Glutamatergic neuron (in vitro differentiated cells): ENCODE data around the gene HSD17B2. TPM values are rescaled to one million over a fixed set of nuclear protein-coding genes. Genes with fewer than 3 reads are reported as not detected.
A peak's percentile ranks its signal among the peaks of the same experiment; 100 is the strongest.
"Not testable (repeated sequence)": the region's sequence is repeated elsewhere in the genome, so short reads cannot be mapped to it uniquely, and the experiment has no call there.

Source experiments
- DNase-seq: peaks from one replicate; pipeline ENCODE4 v3.0.0; 2022
- H3K27ac Mint-ChIP-seq: one replicate; pipeline ENCODE4 v1.8.0; 2020; ENCODE audit warnings: mild to moderate bottlenecking, mixed read lengths, inconsistent platforms; ENCODE audit not compliant: unreplicated experiment
- H3K27me3 Mint-ChIP-seq: one replicate; pipeline ENCODE4 v1.8.0; 2020; ENCODE audit warnings: mild to moderate bottlenecking, moderate library complexity, mixed read lengths, inconsistent platforms; ENCODE audit not compliant: unreplicated experiment
- H3K36me3 Mint-ChIP-seq: one replicate; pipeline ENCODE4 v1.8.0; 2020; ENCODE audit warnings: mild to moderate bottlenecking, mixed read lengths, inconsistent platforms; ENCODE audit not compliant: unreplicated experiment
- H3K4me1 Mint-ChIP-seq: one replicate; pipeline ENCODE4 v1.8.0; 2020; ENCODE audit warnings: mild to moderate bottlenecking, low read depth, mixed read lengths, inconsistent platforms; ENCODE audit not compliant: unreplicated experiment
- H3K4me3 Mint-ChIP-seq: one replicate; pipeline ENCODE4 v1.8.0; 2020; ENCODE audit warnings: mild to moderate bottlenecking, mixed read lengths, inconsistent platforms; ENCODE audit not compliant: unreplicated experiment
- H3K9me3 Mint-ChIP-seq: one replicate; pipeline ENCODE4 v1.8.0; 2020; ENCODE audit warnings: mild to moderate bottlenecking, moderate library complexity, mixed read lengths, inconsistent platforms; ENCODE audit not compliant: unreplicated experiment
- CTCF ChIP-seq: fragments of 200-600 bp; sonication (generic); IDR thresholded peaks from one replicate; pipeline ENCODE4 v1.5.0; 2021; ENCODE audit not compliant: partially characterized antibody, unreplicated experiment
- total RNA-seq: library from RNA; stranded (reverse); fragmentation: NEBNext Ultra II Directional; extraction: Animal tissue kit (Norgen Biotek cat#: 25700); gene quantifications from one replicate; pipeline ENCODE4 v1.2.1, GENCODE V29; 2021; ENCODE audit not compliant: unreplicated experiment

The HSD17B2 gene
- total RNA-seq, 1 donor from 2014 or later, result not detected

GRCh38 chr16:82005027-82005830, 29.8 kb upstream of the HSD17B2 start:
- H3K9me3 Mint-ChIP-seq, result peaks cover 5% of the 10 kb centered on the region
- TF ChIP-seq CTCF, result no peak
- no peak for DNase-seq
- peaks cover 2% of the 10 kb centered on the region for H3K27me3 Mint-ChIP-seq
- H3K36me3 Mint-ChIP-seq, result peaks cover 22% of the 10 kb centered on the region
- H3K4me3 Mint-ChIP-seq, result no peak overlapping the region
- H3K27ac Mint-ChIP-seq, result peak overlapping the region; percentile 43
- H3K4me1 Mint-ChIP-seq, result peaks cover 12% of the 10 kb centered on the region

DNA sequence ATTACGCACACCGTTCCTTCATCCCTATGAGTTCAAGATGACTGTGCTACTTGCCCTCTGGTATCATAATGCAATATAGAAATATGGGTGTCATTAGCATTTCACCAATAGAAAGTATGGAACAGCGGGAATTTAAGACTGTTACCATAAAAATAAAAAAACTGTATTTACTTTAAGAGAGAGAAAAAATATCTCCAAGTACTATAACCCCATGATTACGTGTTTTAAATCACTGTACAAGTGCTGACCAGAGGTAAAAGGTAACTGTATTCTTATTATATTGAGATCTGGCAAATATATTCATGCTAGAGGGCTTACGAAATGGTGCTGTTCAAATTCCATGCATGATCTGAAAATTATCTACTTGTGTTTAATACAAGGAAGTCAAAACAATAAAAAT, 29.0 kb upstream of the HSD17B2 start:
- Mint-ChIP-seq H3K27ac (no peak overlapping the region), H3K27me3 (peaks cover 2% of the 10 kb centered on the region), H3K9me3 (peaks cover 5% of the 10 kb centered on the region), H3K36me3 (peaks cover 30% of the 10 kb centered on the region), H3K4me1 (peaks cover 12% of the 10 kb centered on the region), H3K4me3 (no peak overlapping the region)
- DNase-seq, result no peak
- TF ChIP-seq CTCF, result no peak

DNA sequence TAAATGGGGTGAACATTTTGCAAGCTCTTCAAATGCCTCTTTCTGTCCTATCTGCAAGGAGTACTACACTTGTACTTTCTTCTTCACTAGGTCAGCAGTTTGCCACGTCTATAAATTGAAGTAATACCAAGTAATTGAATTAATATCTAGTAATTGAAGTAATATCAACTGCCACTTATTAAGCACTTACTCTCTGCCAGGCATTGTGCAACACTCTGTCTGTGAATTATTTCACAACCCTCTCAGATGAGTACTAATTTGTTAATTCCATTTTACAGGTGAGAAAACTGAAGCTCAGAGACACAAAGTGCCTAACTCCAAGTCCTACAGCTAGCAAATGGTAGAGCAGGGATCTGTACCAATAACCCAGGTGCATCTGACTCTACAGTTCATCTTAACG, 27.9 kb upstream of the HSD17B2 start:
- TF ChIP-seq CTCF, result no peak
- Mint-ChIP-seq H3K4me1 (peaks cover 12% of the 10 kb centered on the region), H3K27me3 (peaks cover 5% of the 10 kb centered on the region), H3K36me3 (peaks cover 38% of the 10 kb centered on the region), H3K27ac (no peak overlapping the region), H3K9me3 (peaks cover 11% of the 10 kb centered on the region), H3K4me3 (no peak overlapping the region)
- no peak for DNase-seq

GRCh38 chr16:82008957-82009592, 26.0 kb upstream of the HSD17B2 start:
- Mint-ChIP-seq H3K4me1 (peaks cover 12% of the 10 kb centered on the region), H3K36me3 (peaks cover 38% of the 10 kb centered on the region), H3K27ac (no peak overlapping the region), H3K4me3 (no peak overlapping the region), H3K9me3 (peaks cover 11% of the 10 kb centered on the region), H3K27me3 (peaks cover 3% of the 10 kb centered on the region)
- no peak for DNase-seq
- no peak for TF ChIP-seq CTCF

GRCh38 chr16:82009789-82010188, 25.3 kb upstream of the HSD17B2 start:
- DNase-seq, H3K4me3 Mint-ChIP-seq, H3K4me1 Mint-ChIP-seq, H3K27me3 Mint-ChIP-seq, H3K27ac Mint-ChIP-seq: not testable (repeated sequence)
- Mint-ChIP-seq H3K9me3 (peaks cover 11% of the 10 kb centered on the region), H3K36me3 (peaks cover 38% of the 10 kb centered on the region)
